H1 (cell line): ENCODE measurements around the gene CPA4.

Source experiments
- CEBPB ChIP-seq: IDR thresholded peaks from 2 replicates; pipeline ENCODE4 v1.6.1; 2012; ENCODE audit warnings: low read depth, low read length
- CREB1 ChIP-seq: IDR thresholded peaks from 2 replicates; pipeline ENCODE4 v1.6.1; 2012; ENCODE audit warnings: inconsistent platforms
- GTF2F1 ChIP-seq: IDR thresholded peaks from 2 replicates; pipeline ENCODE4 v1.6.1; 2012; ENCODE audit warnings: low read depth, low read length, improper control_type of control experiment, borderline replicate concordance
- POLR2A ChIP-seq, 2 experiments: IDR thresholded peaks; 1 replicate in 1 of 2; 2 replicates in 1 of 2; pipeline ENCODE4 v1.6.1; 2011; ENCODE audit warnings: low read depth in 2 of 2, low read length in 2 of 2, mild to moderate bottlenecking in 2 of 2; ENCODE audit errors: control extremely low read depth in 1 of 2
- RFX5 ChIP-seq: IDR thresholded peaks from 2 replicates; pipeline ENCODE4 v1.6.1; 2011; ENCODE audit warnings: low read depth, low read length, improper control_type of control experiment, borderline replicate concordance
- TF ChIP-seq, protein P1 (sequence below), 3 experiments: IDR thresholded peaks; 1 replicate in 2 of 3; 2 replicates in 1 of 3; pipeline versions ENCODE4 v1.5.1 to v1.6.1; 2011; ENCODE audit warnings: low read length in 3 of 3, mild to moderate bottlenecking in 3 of 3, inconsistent platforms in 2 of 3, low read depth in 1 of 3, moderate library complexity in 1 of 3; ENCODE audit not compliant: insufficient read depth in 1 of 3; ENCODE audit errors: control extremely low read depth in 1 of 3

GRCh38 chr7:130258494-130259078 lies 34.4 kb upstream of the CPA4 start:
- TF ChIP-seq CEBPB (no peak), GTF2F1 (no peak), CREB1 (no peak), POLR2A (IDR thresholded peaks at IDR 0.05; ENCODE audit: control extremely low read depth in 1 of 2, low read depth in 2 of 2, low read length in 2 of 2) (no peak), RFX5 (no peak)
- TF ChIP-seq, protein P1, sequence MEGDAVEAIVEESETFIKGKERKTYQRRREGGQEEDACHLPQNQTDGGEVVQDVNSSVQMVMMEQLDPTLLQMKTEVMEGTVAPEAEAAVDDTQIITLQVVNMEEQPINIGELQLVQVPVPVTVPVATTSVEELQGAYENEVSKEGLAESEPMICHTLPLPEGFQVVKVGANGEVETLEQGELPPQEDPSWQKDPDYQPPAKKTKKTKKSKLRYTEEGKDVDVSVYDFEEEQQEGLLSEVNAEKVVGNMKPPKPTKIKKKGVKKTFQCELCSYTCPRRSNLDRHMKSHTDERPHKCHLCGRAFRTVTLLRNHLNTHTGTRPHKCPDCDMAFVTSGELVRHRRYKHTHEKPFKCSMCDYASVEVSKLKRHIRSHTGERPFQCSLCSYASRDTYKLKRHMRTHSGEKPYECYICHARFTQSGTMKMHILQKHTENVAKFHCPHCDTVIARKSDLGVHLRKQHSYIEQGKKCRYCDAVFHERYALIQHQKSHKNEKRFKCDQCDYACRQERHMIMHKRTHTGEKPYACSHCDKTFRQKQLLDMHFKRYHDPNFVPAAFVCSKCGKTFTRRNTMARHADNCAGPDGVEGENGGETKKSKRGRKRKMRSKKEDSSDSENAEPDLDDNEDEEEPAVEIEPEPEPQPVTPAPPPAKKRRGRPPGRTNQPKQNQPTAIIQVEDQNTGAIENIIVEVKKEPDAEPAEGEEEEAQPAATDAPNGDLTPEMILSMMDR (IDR thresholded peaks at IDR 0.05; ENCODE audit: control extremely low read depth in 1 of 3, insufficient read depth in 1 of 3, low read depth in 1 of 3, low read length in 3 of 3), result no peak
